Measurements from ENCODE around the gene MCTP2.
"Not testable (repeated sequence)": the region's sequence is repeated elsewhere in the genome, so short reads cannot be mapped to it uniquely, and the experiment has no call there.

The MCTP2 gene

GRCh38 chr15:94236608-94237007 lies 5.2 kb downstream of the MCTP2 start:
- no peak for DNase-seq (ENCODE audit: low spot score)

- no peak for DNase-seq (ENCODE audit: low spot score)
Observed at GRCh38 chr15:94237903-94238302, 6.5 kb downstream of the MCTP2 start.

GRCh38 chr15:94238539-94239118 lies 7.3 kb downstream of the MCTP2 start:
- DNase-seq (ENCODE audit: low spot score): no peak

- DNase-seq (ENCODE audit: low spot score): no peak
Observed at GRCh38 chr15:94239474-94239873, 8.1 kb downstream of the MCTP2 start.

GRCh38 chr15:94240480-94240879 lies 9.1 kb downstream of the MCTP2 start:
- DNase-seq (ENCODE audit: low spot score): no peak

- no peak for DNase-seq (ENCODE audit: low spot score)
Observed at GRCh38 chr15:94242257-94242656, 10.9 kb downstream of the MCTP2 start.

GRCh38 chr15:94243003-94243402 lies 11.6 kb downstream of the MCTP2 start:
- not testable (repeated sequence) for DNase-seq (ENCODE audit: low spot score)

GRCh38 chr15:94243418-94243817 lies 12.1 kb downstream of the MCTP2 start:
- no peak for DNase-seq (ENCODE audit: low spot score)

- DNase-seq (ENCODE audit: low spot score): no peak
Observed at GRCh38 chr15:94246016-94246415, 14.7 kb downstream of the MCTP2 start.

GRCh38 chr15:94247789-94248638 lies 16.7 kb downstream of the MCTP2 start:
- DNase-seq (ENCODE audit: low spot score): no peak

- DNase-seq (ENCODE audit: low spot score): no peak
Observed at GRCh38 chr15:94250801-94251200, 19.4 kb downstream of the MCTP2 start.

GRCh38 chr15:94252223-94252766 lies 20.9 kb downstream of the MCTP2 start:
- no peak for DNase-seq (ENCODE audit: low spot score)

GRCh38 chr15:94252906-94253491 lies 21.6 kb downstream of the MCTP2 start:
- no peak for DNase-seq (ENCODE audit: low spot score)

GRCh38 chr15:94253742-94254141 lies 22.4 kb downstream of the MCTP2 start:
- DNase-seq (ENCODE audit: low spot score): no peak

- no peak for DNase-seq (ENCODE audit: low spot score)
Observed at GRCh38 chr15:94255540-94255939, 24.2 kb downstream of the MCTP2 start.

GRCh38 chr15:94256511-94256910 lies 25.1 kb downstream of the MCTP2 start:
- DNase-seq (ENCODE audit: low spot score): no peak

- not testable (repeated sequence) for DNase-seq (ENCODE audit: low spot score)
Observed at GRCh38 chr15:94257776-94258175, 26.4 kb downstream of the MCTP2 start.

GRCh38 chr15:94258246-94258645 lies 26.9 kb downstream of the MCTP2 start:
- no peak for DNase-seq (ENCODE audit: low spot score)

GRCh38 chr15:94259121-94259751 lies 27.9 kb downstream of the MCTP2 start:
- no peak for DNase-seq (ENCODE audit: low spot score)

GRCh38 chr15:94259863-94260262 lies 28.5 kb downstream of the MCTP2 start:
- DNase-seq (ENCODE audit: low spot score): no peak

GRCh38 chr15:94262201-94262600 lies 30.8 kb downstream of the MCTP2 start:
- no peak for DNase-seq (ENCODE audit: low spot score)

Measured in RKO (cell line).